Activated CD4-positive, alpha-beta T cell treated with anti-CD3 and anti-CD28 coated beads, Interleukin-2, Interleukin-4, amounts not matched to agents 100 ng/mL and 50 ng/mL, durations not matched to agents 16 hours and 8 hours (primary cell): ENCODE results near the gene CENPP.

ENCODE experiments used
- DNase-seq: peaks from one replicate; pipeline ENCODE4 v3.0.0-alpha.2; 2020; ENCODE audit warnings: low spot score

Gene CENPP

DNA sequence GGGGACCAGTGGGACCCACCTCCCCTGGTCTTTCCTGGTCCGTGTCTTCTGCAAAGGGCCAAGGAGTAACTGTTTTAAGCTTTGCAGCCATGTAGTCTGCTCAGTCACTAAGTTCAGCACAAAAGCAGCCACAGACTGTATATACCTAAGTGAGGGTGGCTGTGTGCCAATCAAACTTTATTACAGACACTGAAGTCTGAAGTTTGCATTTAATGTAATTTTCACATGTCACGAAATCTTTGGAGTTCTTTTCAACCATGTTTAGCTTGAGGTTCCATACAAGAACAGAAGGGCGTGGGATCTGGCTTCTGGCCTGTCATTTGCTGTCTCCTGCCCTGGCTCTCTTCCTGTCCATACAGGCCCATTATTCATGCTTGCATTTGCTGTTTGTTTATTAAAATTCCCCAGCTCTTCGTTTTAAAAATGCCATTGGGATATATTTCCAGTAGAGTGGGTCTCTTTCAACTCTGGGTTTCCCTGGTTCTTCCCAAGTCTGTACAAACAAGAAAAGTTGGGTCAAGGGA lies 274.2 kb downstream of the CENPP start:
- no peak for DNase-seq

DNA sequence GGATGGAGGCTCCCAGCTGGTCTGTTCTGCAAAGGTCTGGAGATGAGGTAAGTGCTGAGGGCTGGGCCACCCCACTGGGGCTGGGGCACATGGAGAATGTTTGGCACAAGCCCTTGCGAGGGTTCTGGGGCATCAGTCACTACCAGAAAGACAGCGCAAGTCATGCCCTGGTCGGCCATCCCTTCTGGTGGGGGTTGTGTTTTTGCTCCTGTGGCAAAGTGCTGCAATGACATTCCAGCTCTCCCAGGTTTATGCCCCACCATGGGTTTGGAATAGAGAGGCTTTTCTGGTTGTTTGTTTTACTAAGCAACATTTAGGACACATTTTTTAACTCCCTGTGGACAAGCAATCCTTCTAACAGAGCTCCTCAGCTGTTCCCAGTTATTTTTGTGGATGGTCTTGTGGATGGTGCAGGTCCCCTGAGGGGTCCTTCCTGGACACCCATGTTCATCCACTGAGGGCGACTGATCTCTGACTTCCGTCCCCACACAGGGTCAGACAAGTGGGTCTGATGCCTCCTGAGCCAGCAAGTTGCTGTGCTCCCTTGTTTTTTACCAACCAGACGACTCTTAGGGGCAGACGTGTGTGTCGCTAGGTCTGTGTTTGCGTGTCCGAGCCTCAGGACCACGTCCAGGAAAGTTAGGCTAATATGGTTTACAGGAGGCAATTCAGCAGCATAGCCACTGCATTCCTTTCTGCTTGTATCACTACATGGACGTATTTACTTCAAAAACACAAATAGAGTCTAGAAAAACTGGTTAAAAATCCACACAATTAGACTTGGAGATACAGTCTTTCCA lies 274.9 kb downstream of the CENPP start:
- no peak for DNase-seq

DNA sequence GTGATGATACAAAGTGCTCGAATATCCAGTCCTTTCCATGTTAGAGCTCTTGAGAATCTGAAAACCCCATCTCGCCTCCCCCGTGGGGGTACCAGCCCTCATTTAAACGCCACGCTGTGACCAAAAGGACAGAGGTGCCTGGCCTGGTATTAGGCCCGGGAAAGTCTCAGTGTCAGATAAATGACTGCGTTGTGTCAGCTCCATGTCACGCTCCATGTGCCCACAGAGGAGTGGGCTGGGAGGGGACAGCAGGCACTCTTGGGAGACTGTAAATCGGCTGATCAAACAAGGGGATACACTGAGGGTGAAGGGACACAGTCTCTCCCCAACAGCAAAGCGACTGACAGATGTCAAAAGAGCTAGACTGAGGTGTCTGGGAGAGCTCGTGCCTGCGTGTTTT lies 275.7 kb downstream of the CENPP start:
- no peak for DNase-seq

DNA sequence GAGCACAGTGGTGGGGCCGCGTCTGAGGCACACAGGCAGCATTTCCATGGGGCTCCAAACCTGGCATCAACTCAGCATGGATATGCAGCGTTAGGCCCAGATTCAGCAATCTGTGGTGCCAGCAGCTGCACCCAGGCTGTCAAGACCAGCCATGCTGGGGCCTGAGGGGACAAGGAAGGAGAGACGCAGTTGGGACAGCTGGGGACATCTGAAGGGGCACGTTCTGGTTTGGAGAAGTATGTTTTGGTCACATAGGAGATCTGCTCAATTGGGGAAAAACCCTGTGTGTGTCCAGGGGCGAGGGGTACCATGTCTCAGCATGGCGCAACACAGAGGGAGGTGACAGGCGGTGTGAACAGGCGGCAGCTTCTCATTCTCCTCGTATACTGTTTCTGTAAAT lies 276.7 kb downstream of the CENPP start:
- no peak for DNase-seq

DNA sequence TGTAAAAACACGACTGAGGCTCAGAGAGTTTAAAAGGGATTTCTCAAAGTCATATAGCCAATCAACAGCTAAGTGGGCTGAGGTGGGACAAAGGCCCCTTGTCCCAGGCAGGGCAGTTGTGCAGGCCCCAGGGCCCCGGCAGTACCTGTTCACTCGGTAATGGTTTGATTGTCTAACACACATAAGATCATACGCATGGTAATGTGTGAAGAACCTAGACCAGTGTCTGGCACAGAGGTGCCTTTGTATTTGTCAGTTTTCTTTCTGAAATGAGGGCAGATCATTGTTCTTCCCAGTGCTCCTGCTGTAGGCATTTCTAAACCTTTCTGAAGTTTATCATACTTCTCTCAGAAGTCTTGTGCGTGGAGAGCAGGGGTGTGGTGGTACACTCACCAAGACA lies 277.3 kb downstream of the CENPP start:
- DNase-seq, result no peak

DNA sequence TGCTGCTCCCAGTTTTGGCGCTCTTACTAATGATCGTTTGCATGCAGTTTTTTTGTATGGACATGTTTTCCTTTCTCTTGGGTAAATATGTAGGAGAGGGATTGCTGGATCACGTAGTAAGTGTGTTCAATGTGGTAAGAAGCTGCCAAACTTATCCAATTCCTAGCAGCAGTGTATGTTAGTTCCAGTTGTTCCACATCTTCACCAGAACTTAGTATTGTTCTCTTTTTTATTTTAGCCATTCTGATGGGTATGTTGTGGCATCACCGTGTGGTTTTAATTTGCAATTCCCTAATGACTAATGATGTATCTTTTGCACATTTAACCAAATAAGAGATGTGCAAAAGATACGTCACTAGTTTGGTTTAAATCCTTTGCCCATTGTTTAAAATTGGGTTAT lies 278.2 kb downstream of the CENPP start:
- DNase-seq, result no peak

DNA sequence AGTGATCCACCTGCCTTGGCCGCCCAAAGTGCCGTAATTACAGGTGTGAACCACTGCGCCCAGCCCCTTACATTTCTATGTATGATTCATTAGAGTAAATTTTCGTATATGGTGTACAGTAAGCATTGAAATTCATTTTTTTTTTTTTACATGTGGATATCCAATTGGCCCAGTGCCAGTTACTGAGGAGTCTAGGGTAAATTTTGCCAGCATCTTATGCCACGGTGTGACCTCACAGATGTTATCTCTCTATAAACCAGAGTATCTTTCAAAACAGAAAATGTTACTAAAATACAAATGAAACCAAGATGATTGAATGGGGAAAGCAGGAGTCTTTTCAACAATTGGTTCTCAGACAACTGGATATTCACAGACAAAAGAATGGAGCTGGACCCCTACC lies 279.5 kb downstream of the CENPP start:
- DNase-seq, result no peak

DNA sequence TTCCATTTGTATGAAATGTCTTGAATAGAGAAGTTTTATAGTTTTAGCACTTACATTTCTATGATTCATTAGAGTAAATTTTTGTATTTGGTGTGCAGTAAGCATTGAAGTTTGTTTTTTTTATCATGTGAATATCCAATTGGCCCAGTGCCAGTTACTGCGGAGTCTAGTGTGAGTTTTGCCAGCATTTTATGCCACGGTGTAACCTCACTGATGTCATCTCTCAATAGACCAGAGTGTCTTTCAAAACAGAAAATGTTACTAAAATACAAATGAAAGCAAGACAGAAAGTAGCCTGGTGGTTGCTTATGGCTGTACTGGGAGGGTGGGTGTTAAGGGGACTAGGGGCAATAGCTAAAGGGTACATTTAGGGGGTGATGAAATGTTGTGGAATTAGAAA lies 281.3 kb downstream of the CENPP start:
- DNase-seq, result no peak

DNA sequence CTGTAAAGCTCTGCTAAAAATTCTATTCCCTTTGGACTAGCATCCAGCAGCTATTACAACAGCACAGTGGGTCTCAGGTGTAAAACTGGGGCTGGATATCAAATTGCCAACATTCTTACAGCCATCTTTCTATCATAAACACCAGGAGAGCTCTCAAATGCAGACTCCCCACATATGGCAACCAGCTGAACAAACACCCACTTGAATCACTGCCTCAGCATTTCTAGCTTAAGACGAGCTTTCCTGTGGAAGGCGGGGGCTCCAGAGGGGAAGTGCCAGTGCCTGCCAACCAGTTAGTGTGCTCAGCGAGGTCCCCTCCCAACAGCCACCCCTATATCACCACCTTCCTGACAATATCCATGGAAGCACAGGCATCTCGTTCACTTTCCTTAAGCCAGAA lies 282.0 kb downstream of the CENPP start:
- DNase-seq, result no peak

DNA sequence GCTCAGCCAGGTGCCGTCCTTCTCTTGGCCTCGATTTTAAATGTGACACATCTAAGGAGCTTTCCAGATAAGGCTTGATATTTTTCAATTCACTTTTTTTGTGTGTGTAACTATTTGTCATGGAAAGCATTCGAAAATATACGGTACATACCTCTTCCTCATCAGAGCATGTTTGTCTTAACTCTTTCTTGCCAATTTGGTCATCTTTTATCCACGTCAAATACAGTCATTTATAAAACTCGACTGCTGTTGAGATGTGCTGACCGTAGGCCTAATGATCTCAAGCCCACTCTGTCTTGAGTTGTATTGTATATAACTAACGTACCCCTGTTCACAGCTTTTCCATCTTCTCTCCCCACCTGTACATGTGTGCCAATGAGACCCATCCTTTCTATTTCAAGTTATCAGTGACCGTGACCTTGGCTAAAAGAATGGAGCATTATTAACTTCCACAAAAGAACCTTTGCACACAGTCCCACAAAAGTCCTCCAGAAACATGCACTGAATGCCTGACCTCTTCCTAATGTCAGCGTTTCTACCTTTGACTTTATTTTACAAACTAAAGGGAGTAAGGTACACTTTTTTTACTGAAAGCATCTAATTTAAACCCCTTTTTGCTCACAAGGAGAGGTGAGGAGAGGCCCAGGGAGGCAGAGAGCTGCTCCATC lies 282.6 kb downstream of the CENPP start:
- DNase-seq, result no peak

DNA sequence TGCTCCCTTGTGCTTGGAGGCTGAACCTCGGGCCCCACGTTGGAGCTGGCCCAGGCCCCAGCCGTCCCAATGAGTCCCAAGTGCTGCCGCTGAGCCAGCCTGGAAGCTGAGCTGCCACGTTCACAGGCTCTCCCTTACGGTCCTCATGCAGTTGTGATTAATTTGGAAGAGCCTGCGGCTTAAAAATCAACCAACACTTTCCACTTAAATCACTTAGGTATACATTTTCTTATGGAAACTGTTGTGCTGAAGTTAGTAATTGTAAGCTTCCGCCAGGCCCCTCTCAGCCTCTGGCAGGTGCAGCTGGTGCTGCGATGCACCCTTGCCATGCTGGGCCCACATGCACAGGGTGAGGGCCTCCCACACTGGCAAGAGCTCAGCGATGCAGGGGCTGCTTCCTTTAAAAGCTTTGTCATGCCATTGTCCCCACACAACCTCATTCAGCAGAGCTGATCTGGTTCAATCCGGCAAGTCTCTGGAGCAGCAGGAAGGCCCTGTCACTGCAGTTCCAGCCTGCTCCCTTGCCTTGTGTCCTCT lies 283.2 kb downstream of the CENPP start:
- no peak for DNase-seq

DNA sequence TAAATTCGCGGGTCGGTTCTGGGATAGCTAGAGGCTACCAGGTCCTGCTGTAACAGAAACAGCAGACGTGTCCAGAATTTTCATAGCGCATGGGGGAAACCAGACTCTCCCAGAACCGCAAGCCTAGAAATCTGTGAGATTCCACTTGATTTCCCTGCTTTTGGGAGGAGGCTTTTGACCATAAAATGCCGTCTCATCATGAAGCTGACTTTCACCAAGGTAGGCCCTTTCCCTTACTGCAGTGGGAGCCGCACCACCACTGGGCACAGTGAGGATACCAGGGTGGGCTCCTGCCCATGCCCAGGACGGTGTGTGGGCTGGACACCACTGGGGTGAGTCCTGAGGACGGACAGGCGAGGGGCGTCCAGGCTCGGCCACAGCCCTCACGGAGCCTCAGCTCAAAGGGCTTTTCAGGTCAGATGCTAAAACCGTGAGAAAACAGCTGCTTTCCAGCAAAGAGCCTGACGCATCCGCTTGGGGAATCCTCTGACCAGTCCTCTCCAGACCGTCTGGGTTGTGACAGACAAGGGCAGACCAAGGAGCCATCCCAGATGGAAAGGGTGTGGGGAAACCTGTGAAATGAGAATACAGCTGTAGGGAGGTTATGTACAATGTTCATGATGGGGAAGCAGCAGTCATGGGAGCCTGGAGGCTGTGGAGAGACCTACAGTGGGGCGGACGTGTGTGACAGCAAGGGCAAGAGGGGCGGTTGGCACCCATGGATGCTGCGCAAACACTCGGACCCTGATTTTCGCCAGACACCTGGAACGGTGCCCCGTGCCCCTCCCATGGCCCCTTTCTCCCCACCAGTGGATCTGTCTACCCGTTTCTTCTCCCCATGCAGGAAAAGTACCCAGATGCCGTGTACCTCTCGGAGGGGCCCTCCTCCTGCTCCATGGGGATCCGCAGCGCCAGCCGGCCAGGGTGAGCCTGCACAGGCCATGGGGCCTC lies 285.0 kb downstream of the CENPP start:
- no peak for DNase-seq

DNA sequence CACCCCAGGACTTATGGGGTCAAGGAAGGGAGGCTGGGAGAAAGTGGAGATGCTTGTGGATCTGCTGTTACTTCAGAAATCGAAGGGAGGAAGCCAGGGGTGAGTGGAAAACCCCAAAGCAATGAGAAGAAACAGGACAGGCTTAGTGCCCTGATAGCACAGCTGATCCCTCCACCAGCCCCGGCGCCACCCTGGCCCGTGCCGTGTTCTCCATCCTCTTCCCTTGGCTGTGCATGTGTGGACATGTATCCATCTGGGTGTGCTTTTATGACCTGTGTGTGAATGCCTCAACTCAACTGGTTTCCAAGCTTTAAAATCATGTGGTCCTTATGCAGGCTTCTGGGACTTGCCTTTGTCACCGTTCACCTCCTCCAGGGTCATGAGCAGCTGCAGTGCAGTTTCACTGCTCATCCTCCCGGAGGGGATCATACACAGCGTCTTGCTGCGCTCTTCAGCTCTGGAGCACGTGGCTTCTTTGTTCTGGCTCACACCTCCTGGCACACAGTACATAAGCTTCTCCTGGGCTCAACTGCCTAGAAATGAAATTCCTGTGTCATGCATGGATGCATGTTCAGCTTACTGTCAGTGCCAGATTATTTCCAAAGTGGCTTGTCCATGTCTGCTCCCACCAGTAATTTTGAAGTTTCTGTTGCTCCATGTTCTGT lies 286.0 kb downstream of the CENPP start:
- no peak for DNase-seq

DNA sequence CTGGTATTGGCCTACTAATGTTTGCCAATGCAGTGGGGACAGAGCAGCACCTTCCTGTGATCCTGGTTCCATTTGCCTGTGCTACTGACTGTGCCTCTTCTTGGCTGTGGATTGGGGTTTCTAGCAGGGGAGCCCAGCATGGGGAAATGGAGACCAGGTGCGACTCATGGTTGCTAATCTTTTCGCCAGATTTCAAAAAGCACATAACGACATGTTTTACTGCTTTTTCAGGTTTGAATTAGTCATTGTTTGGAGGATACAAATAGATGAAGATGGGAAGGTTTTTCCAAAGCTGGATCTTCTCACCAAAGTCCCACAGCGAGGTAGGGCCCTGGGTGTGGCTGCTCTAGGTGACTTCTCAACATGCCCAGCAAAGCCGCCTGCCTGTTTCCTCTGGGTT lies 286.5 kb downstream of the CENPP start:
- DNase-seq, result no peak

DNA sequence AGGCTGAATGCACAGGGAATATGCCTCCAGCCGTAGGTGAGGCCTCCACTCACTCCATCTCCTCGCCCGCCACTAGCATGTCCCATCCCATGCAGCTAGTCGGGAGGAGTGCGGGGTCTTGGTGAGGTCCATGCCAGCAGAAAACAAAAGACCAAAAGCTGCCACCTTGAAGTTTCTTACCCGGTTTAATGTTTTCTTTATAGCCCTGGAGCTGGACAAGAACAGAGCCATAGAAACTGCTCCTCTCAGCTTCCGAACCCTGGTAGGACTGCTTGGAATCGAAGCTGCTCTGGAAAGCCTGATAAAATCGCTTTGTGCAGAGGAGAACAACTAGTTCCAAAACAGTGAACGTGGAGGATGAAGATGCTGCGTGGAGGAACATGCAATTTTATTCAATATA lies 287.1 kb downstream of the CENPP start:
- DNase-seq, result no peak

DNA sequence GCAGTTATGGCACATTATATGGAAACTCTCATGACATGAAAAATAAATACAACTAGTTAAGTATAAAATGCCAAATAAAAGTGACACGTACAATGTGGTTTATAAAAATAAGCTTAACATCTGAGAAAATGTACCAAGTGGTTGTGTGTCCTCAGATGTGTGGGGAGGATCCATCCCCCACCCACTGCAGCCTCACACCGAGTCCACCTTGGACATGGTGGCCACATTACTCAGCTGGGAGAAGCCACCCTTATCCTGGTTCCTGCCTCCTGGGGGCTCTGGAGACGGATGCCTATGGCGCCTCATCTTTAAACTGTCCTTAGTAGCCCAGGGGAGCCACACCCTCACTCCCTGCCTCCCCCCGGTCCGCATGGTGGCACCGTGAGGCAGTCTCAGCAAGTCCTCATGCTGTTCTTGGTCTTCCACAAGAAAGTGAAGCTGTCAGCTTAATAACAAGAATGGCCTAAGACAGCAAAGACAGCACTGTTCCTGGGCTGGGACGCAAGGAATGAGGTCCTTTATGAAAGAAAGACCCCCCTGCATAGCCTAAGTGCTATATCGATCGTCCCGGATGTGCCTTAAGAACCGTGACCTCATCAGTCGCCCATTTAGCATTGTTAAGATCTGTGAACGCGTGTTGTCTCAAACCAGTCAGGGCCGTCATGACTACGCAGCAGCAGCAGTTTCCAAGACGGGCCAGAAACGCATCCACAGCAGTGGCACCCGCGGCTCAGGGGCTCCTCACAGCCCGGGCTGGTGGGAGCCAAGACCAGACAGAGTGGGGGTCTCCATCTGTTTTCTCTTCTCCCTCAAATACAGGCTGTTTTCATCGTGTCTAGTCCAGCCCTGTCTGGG lies 287.7 kb downstream of the CENPP start:
- DNase-seq, result no peak

DNA sequence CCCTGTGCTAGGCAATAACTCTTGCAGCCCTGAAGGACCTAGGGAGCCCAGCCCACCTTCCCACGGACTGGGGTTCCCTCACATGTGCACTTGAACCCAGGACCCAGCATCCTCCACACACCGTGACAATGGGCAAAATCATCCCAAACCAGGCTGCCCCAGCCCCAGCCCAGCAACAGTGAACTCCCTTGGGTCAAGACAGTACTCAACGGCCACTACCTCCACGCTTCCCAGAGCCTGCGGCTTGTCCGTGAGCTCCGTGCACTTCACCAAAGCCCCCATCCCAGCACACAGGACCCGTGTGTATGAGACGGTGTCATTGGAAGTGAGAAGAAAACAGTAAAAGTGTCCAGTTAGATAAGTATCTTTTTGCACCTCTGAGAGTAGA lies 288.4 kb downstream of the CENPP start:
- DNase-seq, result no peak

DNA sequence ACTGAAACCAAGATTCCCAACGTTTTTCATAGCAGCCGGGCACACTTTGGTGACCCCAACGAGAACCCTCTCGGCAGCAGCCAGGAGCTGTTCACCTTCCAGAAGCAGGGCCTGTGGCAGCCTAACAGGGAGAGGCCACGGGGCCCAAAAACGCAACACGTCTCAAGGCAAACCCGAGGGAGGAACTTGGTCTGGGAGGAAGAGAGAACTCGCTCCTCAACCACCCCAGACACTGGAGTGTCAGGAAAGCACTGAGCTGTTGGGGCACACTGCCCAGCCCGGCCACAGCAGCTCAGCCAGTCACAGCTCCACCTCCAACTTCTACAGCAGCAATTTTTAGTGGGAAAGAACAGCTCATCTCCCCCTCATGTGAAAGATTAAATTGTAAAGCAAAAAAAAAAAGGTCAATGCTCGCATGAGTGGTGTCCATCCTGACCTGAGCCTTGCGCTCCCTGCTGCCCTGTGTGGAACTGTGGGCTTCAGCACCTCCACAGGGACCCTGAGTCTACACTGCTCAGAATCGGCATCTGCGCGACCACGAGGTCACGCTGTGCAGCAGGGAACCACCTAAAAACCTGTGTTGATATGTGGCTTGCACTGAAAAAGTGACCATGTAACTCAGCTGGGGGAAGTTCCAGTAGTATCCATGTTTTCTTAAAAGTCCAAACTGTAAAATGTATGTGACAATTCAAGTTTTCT lies 289.2 kb downstream of the CENPP start:
- DNase-seq, result no peak

DNA sequence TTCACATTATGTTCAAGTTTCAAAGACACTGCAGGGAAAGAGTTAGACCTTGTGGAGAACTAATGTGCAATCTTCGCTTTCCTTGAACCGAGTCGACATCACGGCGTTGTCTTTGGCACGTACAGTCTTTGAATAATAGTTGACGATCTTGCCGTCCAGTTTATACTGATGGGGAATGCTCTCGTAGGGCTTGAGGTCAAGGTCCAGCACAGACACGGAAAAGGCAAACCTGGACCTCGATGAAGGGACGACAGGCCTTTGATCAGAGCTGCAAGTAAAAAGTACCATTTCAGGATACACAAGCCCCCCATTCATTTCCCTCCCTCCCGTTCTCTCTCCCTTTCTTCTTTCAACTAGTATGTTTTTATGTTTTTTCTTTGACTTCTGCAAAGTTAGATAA lies 290.0 kb downstream of the CENPP start:
- DNase-seq, result no peak

DNA sequence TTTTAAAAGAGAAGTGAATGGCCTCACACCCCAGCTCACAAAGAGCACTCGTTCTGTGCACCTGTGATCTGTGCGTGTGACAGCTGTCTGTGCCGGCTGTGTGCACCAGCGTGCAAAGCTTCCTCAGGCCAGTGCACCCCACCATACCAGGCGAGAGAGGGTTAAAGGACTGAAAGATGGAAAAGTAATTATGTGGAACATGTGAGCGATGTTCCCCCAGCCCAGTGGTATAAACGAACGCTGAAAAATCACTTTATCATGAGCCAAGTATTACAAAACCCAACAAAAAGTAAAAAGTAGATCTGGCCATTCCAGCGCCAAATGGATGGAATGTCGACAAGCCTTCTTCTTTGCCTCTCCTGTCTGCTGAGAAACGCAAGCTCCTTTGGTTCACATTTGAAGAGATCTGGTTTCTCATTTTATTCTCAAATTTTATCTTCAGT lies 290.5 kb downstream of the CENPP start:
- no peak for DNase-seq
